T-helper 22 cell (primary cell): Measurements from ENCODE around the gene KCNQ2.

Experiments
- DNase-seq: peaks from one replicate; pipeline ENCODE4 v3.0.0-alpha.2; 2020; ENCODE audit warnings: low read depth

Gene KCNQ2

GRCh38 chr20:63356931-63357879 lies 115.2 kb downstream of the KCNQ2 start:
- no peak for DNase-seq

GRCh38 chr20:63356511-63356910 lies 115.9 kb downstream of the KCNQ2 start:
- DNase-seq = no peak

GRCh38 chr20:63355781-63356295 lies 116.6 kb downstream of the KCNQ2 start:
- DNase-seq = no peak

- DNase-seq = no peak
Measured at GRCh38 chr20:63354636-63355350, 117.7 kb downstream of the KCNQ2 start.

GRCh38 chr20:63352811-63353221 lies 119.6 kb downstream of the KCNQ2 start:
- no peak for DNase-seq

GRCh38 chr20:63351811-63352591 lies 120.5 kb downstream of the KCNQ2 start:
- DNase-seq = no peak

GRCh38 chr20:63351326-63351700 lies 121.1 kb downstream of the KCNQ2 start:
- DNase-seq = no peak

GRCh38 chr20:63350597-63351325 lies 121.7 kb downstream of the KCNQ2 start:
- no peak for DNase-seq
